Tibial nerve (tissue), 4 donors: ENCODE measurements around the gene NELFB. TPM values are rescaled to one million over a fixed set of nuclear protein-coding genes. Genes with fewer than 3 reads are reported as not detected.
A peak's percentile ranks its signal among the peaks of the same experiment; 100 is the strongest.

Source experiments
- DNase-seq, 2 donors: peaks; one replicate each; pipeline ENCODE4 v3.0.0-alpha.2; 2019; ENCODE audit warnings: low spot score in 2 of 2
- H3K27ac ChIP-seq, 4 donors: fragments of 200-600 bp; sonication (generic) in 3 of 4; one replicate each; pipeline ENCODE4 v1.5.1; 2017 to 2019; ENCODE audit warnings: mild to moderate bottlenecking in 1 of 4
- H3K27me3 ChIP-seq, 2 donors: fragments of 200-600 bp; sonication (generic) in 1 of 2; one replicate each; pipeline versions ENCODE4 v1.5.1 to v1.6.0; 2017 to 2019
- H3K36me3 ChIP-seq, 3 donors: fragments of 200-600 bp; sonication (generic); one replicate each; pipeline ENCODE4 v1.5.1; 2018 to 2019
- H3K4me1 ChIP-seq, 4 donors: fragments of 200-600 bp; sonication (generic) in 3 of 4; one replicate each; pipeline ENCODE4 v1.5.1; 2017 to 2019
- H3K4me3 ChIP-seq, 4 donors: fragments of 200-600 bp; sonication (generic) in 3 of 4; one replicate each; pipeline ENCODE4 v1.5.1; 2017 to 2019; ENCODE audit warnings: mild to moderate bottlenecking in 1 of 4, moderate library complexity in 1 of 4
- H3K9me3 ChIP-seq, 4 donors: fragments of 200-600 bp; sonication (generic) in 3 of 4; one replicate each; pipeline ENCODE4 v1.5.1; 2017 to 2019
- EP300 ChIP-seq, 2 donors: sonication (generic); formaldehyde crosslinking; IDR thresholded peaks; one replicate each; pipeline ENCODE4 v1.6.1; 2017; ENCODE audit warnings: antibody characterized with exemption in 2 of 2, mild to moderate bottlenecking in 1 of 2
- POLR2A ChIP-seq, 2 donors: fragments of 450-650 bp; IDR thresholded peaks; one replicate each; pipeline ENCODE4 v1.6.1; 2017; ENCODE audit warnings: antibody characterized with exemption in 2 of 2, mild to moderate bottlenecking in 2 of 2, moderate library complexity in 2 of 2
- WGBS, 2 donors: methylation state at CpG; one replicate each; pipeline ENCODE4 v1.1.5; 2018; 5-methylcytosine and 5-hydroxymethylcytosine counted together
- total RNA-seq, 4 donors: library from RNA; depleted of rRNA; stranded (reverse); fragments of >200 nt; gene quantifications; one replicate each; pipeline ENCODE4 v1.1.0, GENCODE V29; 2016
- TF ChIP-seq, protein P1 (sequence below), 5 experiments: fragments of 200-600 bp in 3 of 5; fragments of 450-650 bp in 2 of 5; sonication (generic) in 3 of 5; IDR thresholded peaks; one replicate each; pipeline ENCODE4 v1.5.1; 2016 to 2019; ENCODE audit warnings: antibody characterized with exemption in 5 of 5, mild to moderate bottlenecking in 3 of 5, moderate library complexity in 2 of 5

NELFB gene
- total RNA-seq, 4 donors from 2014 or later: 29.7 to 52.0 (median 38.7) TPM

GRCh38 chr9:137319739-137320551 lies 64.8 kb downstream of the NELFB start:
- 85 to 91% methylated on average over 13 to 17 of the region's 22 CpGs for WGBS, 2 donors
- Histone ChIP-seq H3K27me3 (peaks cover 0 to 29% of the 10 kb centered on the region in 2 donors), H3K9me3 (no peaks in the 10 kb centered on the region), H3K4me3 (no peak overlapping the region), H3K27ac (peak overlapping the region in 2 of 4 donors; percentile 72 to 83), H3K4me1 (peaks cover 0 to 45% (median 19%) of the 10 kb centered on the region in 4 donors), H3K36me3 (peaks cover 0 to 17% (median 0%) of the 10 kb centered on the region in 3 donors)
- no peak for TF ChIP-seq EP300 (IDR thresholded peaks at IDR 0.05)
- no peak for DNase-seq

- H3K4me3 ChIP-seq: no peak overlapping the region
- H3K36me3 ChIP-seq: peaks cover 0 to 17% (median 0%) of the 10 kb centered on the region in 3 donors
- 60 to 79% methylated on average over 8 to 15 of the region's 24 CpGs for WGBS, 2 donors
- TF ChIP-seq, protein P1, sequence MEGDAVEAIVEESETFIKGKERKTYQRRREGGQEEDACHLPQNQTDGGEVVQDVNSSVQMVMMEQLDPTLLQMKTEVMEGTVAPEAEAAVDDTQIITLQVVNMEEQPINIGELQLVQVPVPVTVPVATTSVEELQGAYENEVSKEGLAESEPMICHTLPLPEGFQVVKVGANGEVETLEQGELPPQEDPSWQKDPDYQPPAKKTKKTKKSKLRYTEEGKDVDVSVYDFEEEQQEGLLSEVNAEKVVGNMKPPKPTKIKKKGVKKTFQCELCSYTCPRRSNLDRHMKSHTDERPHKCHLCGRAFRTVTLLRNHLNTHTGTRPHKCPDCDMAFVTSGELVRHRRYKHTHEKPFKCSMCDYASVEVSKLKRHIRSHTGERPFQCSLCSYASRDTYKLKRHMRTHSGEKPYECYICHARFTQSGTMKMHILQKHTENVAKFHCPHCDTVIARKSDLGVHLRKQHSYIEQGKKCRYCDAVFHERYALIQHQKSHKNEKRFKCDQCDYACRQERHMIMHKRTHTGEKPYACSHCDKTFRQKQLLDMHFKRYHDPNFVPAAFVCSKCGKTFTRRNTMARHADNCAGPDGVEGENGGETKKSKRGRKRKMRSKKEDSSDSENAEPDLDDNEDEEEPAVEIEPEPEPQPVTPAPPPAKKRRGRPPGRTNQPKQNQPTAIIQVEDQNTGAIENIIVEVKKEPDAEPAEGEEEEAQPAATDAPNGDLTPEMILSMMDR (IDR thresholded peaks at IDR 0.05): no peak
- TF ChIP-seq POLR2A (IDR thresholded peaks at IDR 0.05): no peak
- peak overlapping the region in 1 of 4 donors; percentile 16 for H3K27ac ChIP-seq
- no peak for DNase-seq
- H3K9me3 ChIP-seq: no peaks in the 10 kb centered on the region
- H3K4me1 ChIP-seq: peaks cover 0 to 36% (median 11%) of the 10 kb centered on the region in 4 donors
- peaks cover 0 to 21% of the 10 kb centered on the region in 2 donors for H3K27me3 ChIP-seq
These were observed 65.6 kb downstream of the NELFB start for GRCh38 chr9:137320555-137321384.

GRCh38 chr9:137321726-137322361 lies 66.7 kb downstream of the NELFB start:
- DNase-seq: no peak
- H3K4me1 ChIP-seq: peaks cover 0 to 26% (median 3%) of the 10 kb centered on the region in 4 donors
- no peaks in the 10 kb centered on the region for H3K9me3 ChIP-seq
- H3K27me3 ChIP-seq: peaks cover 0 to 13% of the 10 kb centered on the region in 2 donors
- no peak overlapping the region for H3K27ac ChIP-seq
- peaks cover 0 to 17% (median 0%) of the 10 kb centered on the region in 3 donors for H3K36me3 ChIP-seq
- 91 to 92% methylated on average over 15 to 16 of the region's 22 CpGs for WGBS, 2 donors
- H3K4me3 ChIP-seq: no peak overlapping the region
- no peak for TF ChIP-seq POLR2A (IDR thresholded peaks at IDR 0.05)
- no peak for TF ChIP-seq EP300 (IDR thresholded peaks at IDR 0.05)
- TF ChIP-seq, protein P1 (IDR thresholded peaks at IDR 0.05): no peak

Other genes with a start within 250 kb of the NELFB start
- 100 to 1,000 TPM; 136 to 291 (median 196) TPM for gene ABCA2, start 227.1 kb upstream of the NELFB start, total RNA-seq
- gene FUT7, start 223.2 kb upstream of the NELFB start, total RNA-seq: under 1 TPM in 1 of 4 donors, not detected in 3; 0.60 TPM
- 100 to 1,000 TPM in 3 of 4 donors, 10 to 100 TPM in 1; 80.6 to 269 (median 182) TPM for gene NPDC1, start 209.2 kb upstream of the NELFB start, total RNA-seq
- gene ENTPD2, start 201.3 kb upstream of the NELFB start, total RNA-seq: 10 to 100 TPM in 3 of 4 donors, 1 to 10 TPM in 1; 7.0 to 21.0 (median 18.1) TPM
- under 1 TPM in 2 of 4 donors, not detected in 2; 0.22 to 0.90 TPM for gene SAPCD2, start 184.8 kb upstream of the NELFB start, total RNA-seq
- 10 to 100 TPM in 2 of 4 donors, 1 to 10 TPM in 2; 8.1 to 20.7 (median 12.3) TPM for gene UAP1L1, start 177.8 kb upstream of the NELFB start, total RNA-seq
- gene MAN1B1, start 168.3 kb upstream of the NELFB start, total RNA-seq: 10 to 100 TPM; 47.3 to 58.1 (median 52.1) TPM
- gene DPP7, start 140.6 kb upstream of the NELFB start, total RNA-seq: 100 to 1,000 TPM in 3 of 4 donors, 10 to 100 TPM in 1; 74.7 to 272 (median 145) TPM
- under 1 TPM in 1 of 4 donors, not detected in 3; 0.21 TPM for gene GRIN1, start 116.2 kb upstream of the NELFB start, total RNA-seq
- gene LRRC26, start 85.3 kb upstream of the NELFB start, total RNA-seq: not detected
- gene TMEM210, start 83.3 kb upstream of the NELFB start, total RNA-seq: not detected
- gene ANAPC2, start 66.8 kb upstream of the NELFB start, total RNA-seq: 10 to 100 TPM; 41.6 to 73.0 (median 58.9) TPM
- gene SSNA1, start 66.7 kb upstream of the NELFB start, total RNA-seq: 10 to 100 TPM; 37.3 to 73.9 (median 53.5) TPM
- 10 to 100 TPM in 1 of 4 donors, 1 to 10 TPM in 3; 6.8 to 12.3 (median 8.9) TPM for gene TPRN, start 54.6 kb upstream of the NELFB start, total RNA-seq
- gene TMEM203, start 49.7 kb upstream of the NELFB start, total RNA-seq: 10 to 100 TPM; 23.1 to 47.9 (median 30.0) TPM
- gene NDOR1, start 49.6 kb upstream of the NELFB start, total RNA-seq: 10 to 100 TPM in 3 of 4 donors, 1 to 10 TPM in 1; 9.4 to 20.1 (median 14.3) TPM
- 1 to 10 TPM in 3 of 4 donors, under 1 TPM in 1; 0.63 to 8.1 (median 1.5) TPM for gene RNF208, start 33.1 kb upstream of the NELFB start, total RNA-seq
- not detected for gene CYSRT1, start 30.2 kb upstream of the NELFB start, total RNA-seq
- gene RNF224, start 27.8 kb upstream of the NELFB start, total RNA-seq: not detected
- not detected for gene SLC34A3, start 24.4 kb upstream of the NELFB start, total RNA-seq
- 100 to 1,000 TPM; 102 to 190 (median 161) TPM for gene TUBB4B, start 14.0 kb upstream of the NELFB start, total RNA-seq
- gene STPG3, start 4.0 kb upstream of the NELFB start, total RNA-seq: not detected
- 10 to 100 TPM in 1 of 4 donors, 1 to 10 TPM in 3; 3.3 to 11.4 (median 4.3) TPM for gene TOR4A, start 22.4 kb downstream of the NELFB start, total RNA-seq
- 10 to 100 TPM in 1 of 4 donors, 1 to 10 TPM in 3; 3.1 to 13.5 (median 3.9) TPM for gene NRARP, start 46.9 kb downstream of the NELFB start, total RNA-seq
- 10 to 100 TPM; 27.6 to 99.9 (median 55.2) TPM for gene EXD3, start 167.8 kb downstream of the NELFB start, total RNA-seq
- 10 to 100 TPM in 2 of 4 donors, 1 to 10 TPM in 2; 6.3 to 11.4 (median 10.1) TPM for gene NOXA1, start 168.1 kb downstream of the NELFB start, total RNA-seq
- gene ENTPD8, start 186.0 kb downstream of the NELFB start, total RNA-seq: not detected
- 100 to 1,000 TPM; 219 to 297 (median 270) TPM for gene NSMF, start 204.0 kb downstream of the NELFB start, total RNA-seq